Activated CD4-positive, alpha-beta memory T cell treated with anti-CD3 and anti-CD28 coated beads for 36 hours (primary cell): ENCODE results near the gene SCNN1B. TPM values are rescaled to one million over a fixed set of nuclear protein-coding genes. Genes with fewer than 3 reads are reported as not detected.
A peak's percentile ranks its signal among the peaks of the same experiment; 100 is the strongest.
"Not testable (repeated sequence)": the region's sequence is repeated elsewhere in the genome, so short reads cannot be mapped to it uniquely, and the experiment has no call there.

Source experiments
- CTCF ChIA-PET: fragments of 350-600 bp; sonication (Branson Sonifier 250); formaldehyde crosslinking; loops from one replicate; lab custom pipeline; 2021; ENCODE audit warnings: antibody characterized with exemption, inconsistent platforms; lab: Charles Lee
- POLR2A ChIA-PET: fragments of 350-600 bp; sonication (Branson Sonifier 250); formaldehyde crosslinking; loops from one replicate; lab custom pipeline; 2021; ENCODE audit warnings: antibody characterized with exemption; lab: Charles Lee
- DNase-seq: peaks from one replicate; pipeline ENCODE4 v3.0.0-alpha.2; 2020
- H3K27ac Mint-ChIP-seq: one replicate; pipeline ENCODE4 v1.8.0; 2021; ENCODE audit warnings: mixed read lengths
- H3K27me3 Mint-ChIP-seq: one replicate; pipeline ENCODE4 v1.8.0; 2021; ENCODE audit warnings: mixed read lengths
- H3K36me3 Mint-ChIP-seq: one replicate; pipeline ENCODE4 v1.8.0; 2021; ENCODE audit warnings: mixed read lengths
- H3K4me1 Mint-ChIP-seq: one replicate; pipeline ENCODE4 v1.8.0; 2021; ENCODE audit warnings: low read depth, mixed read lengths
- H3K4me3 Mint-ChIP-seq: one replicate; pipeline ENCODE4 v1.8.0; 2021; ENCODE audit warnings: mild to moderate bottlenecking, mixed read lengths
- H3K9me3 Mint-ChIP-seq: one replicate; pipeline ENCODE4 v1.8.0; 2021; ENCODE audit warnings: mixed read lengths
- intact Hi-C: fragments of 100-400 bp; cut with micrococcal nuclease; formaldehyde crosslinking; loops from one replicate; pipeline ENCODE4 v1.15.1; 2023
- total RNA-seq, 2 experiments: library from RNA; stranded (reverse); gene quantifications; one replicate each; pipeline ENCODE4 v1.2.3, GENCODE V29; 2021

SCNN1B gene
- total RNA-seq, 2 experiments from 2014 or later, result not detected

GRCh38 chr16:23353440-23353839 lies 51.3 kb downstream of the SCNN1B start:
- H3K36me3 Mint-ChIP-seq, result no peaks in the 10 kb centered on the region
- ChIA-PET POLR2A (interaction anchor here (0.6 kb wide), 1 partner anchor 181 kb away, joined by 3 read pairs; no protein-coding TSS in a partner anchor), CTCF (no interaction called here)
- intact Hi-C loops, result no loop called here
- H3K27me3 Mint-ChIP-seq, result peaks cover 4% of the 10 kb centered on the region
- no peak for DNase-seq
- H3K27ac Mint-ChIP-seq, result no peak overlapping the region
- peaks cover 3% of the 10 kb centered on the region for H3K9me3 Mint-ChIP-seq
- H3K4me3 Mint-ChIP-seq, result no peak overlapping the region
- H3K4me1 Mint-ChIP-seq, result no peaks in the 10 kb centered on the region

GRCh38 chr16:23354246-23354645 lies 52.1 kb downstream of the SCNN1B start:
- ChIA-PET POLR2A (no interaction called here), CTCF (no interaction called here)
- peaks cover 4% of the 10 kb centered on the region for H3K27me3 Mint-ChIP-seq
- DNase-seq, result no peak
- H3K9me3 Mint-ChIP-seq, result peaks cover 3% of the 10 kb centered on the region
- no peak overlapping the region for H3K27ac Mint-ChIP-seq
- no peak overlapping the region for H3K4me3 Mint-ChIP-seq
- intact Hi-C loops, result no loop called here
- no peaks in the 10 kb centered on the region for H3K4me1 Mint-ChIP-seq
- no peaks in the 10 kb centered on the region for H3K36me3 Mint-ChIP-seq

GRCh38 chr16:23355106-23355670 lies 53.1 kb downstream of the SCNN1B start:
- H3K27me3 Mint-ChIP-seq, result peaks cover 3% of the 10 kb centered on the region
- POLR2A ChIA-PET, result no interaction called here

GRCh38 chr16:23356941-23357340 lies 54.8 kb downstream of the SCNN1B start:
- Mint-ChIP-seq H3K9me3 (peaks cover 3% of the 10 kb centered on the region), H3K27ac (no peak overlapping the region), H3K4me1 (no peaks in the 10 kb centered on the region), H3K36me3 (no peaks in the 10 kb centered on the region), H3K27me3 (peaks cover 3% of the 10 kb centered on the region), H3K4me3 (no peak overlapping the region)
- CTCF ChIA-PET, result interaction anchor here (1.3 kb wide), 1 partner anchor 79 kb away, joined by 4 read pairs; no protein-coding TSS in a partner anchor
- POLR2A ChIA-PET, result no interaction called here
- intact Hi-C loops, result no loop called here
- DNase-seq, result no peak

More at GRCh38 chr16:23355106-23355670, 53.1 kb downstream of the SCNN1B start:
- H3K36me3 Mint-ChIP-seq, result no peaks in the 10 kb centered on the region
- H3K4me1 Mint-ChIP-seq, result no peaks in the 10 kb centered on the region
- CTCF ChIA-PET, result no interaction called here
- H3K27ac Mint-ChIP-seq, result no peak overlapping the region
- H3K9me3 Mint-ChIP-seq, result peaks cover 3% of the 10 kb centered on the region
- DNase-seq, result no peak
- H3K4me3 Mint-ChIP-seq, result no peak overlapping the region
- intact Hi-C loops, result no loop called here

- intact Hi-C loops, result no loop called here
- DNase-seq, result no peak
- Mint-ChIP-seq H3K36me3 (no peaks in the 10 kb centered on the region), H3K27ac (no peak overlapping the region), H3K27me3 (peaks cover 3% of the 10 kb centered on the region), H3K4me3 (no peak overlapping the region), H3K4me1 (no peaks in the 10 kb centered on the region), H3K9me3 (no peaks in the 10 kb centered on the region)
- CTCF ChIA-PET, result interaction anchor here (1.3 kb wide), 1 partner anchor 78 kb away, joined by 4 read pairs; no protein-coding TSS in a partner anchor
- POLR2A ChIA-PET, result no interaction called here
These were observed 55.7 kb downstream of the SCNN1B start for GRCh38 chr16:23357761-23358290.

- ChIA-PET POLR2A (no interaction called here), CTCF (interaction anchor here (0.6 kb wide), 1 partner anchor 1085 kb away, joined by 3 read pairs; no protein-coding TSS in a partner anchor)
- H3K36me3 Mint-ChIP-seq, result no peaks in the 10 kb centered on the region
- no peaks in the 10 kb centered on the region for H3K9me3 Mint-ChIP-seq
- intact Hi-C loops, result no loop called here
- H3K27me3 Mint-ChIP-seq, result peaks cover 3% of the 10 kb centered on the region
- no peak overlapping the region for H3K4me3 Mint-ChIP-seq
- H3K27ac Mint-ChIP-seq, result no peak overlapping the region
- no peak for DNase-seq
- H3K4me1 Mint-ChIP-seq, result peaks cover under 1% of the 10 kb centered on the region
These were observed 57.1 kb downstream of the SCNN1B start for GRCh38 chr16:23359092-23359760.

- Mint-ChIP-seq H3K4me3 (no peak overlapping the region), H3K27ac (no peak overlapping the region), H3K9me3 (no peaks in the 10 kb centered on the region), H3K27me3 (no peaks in the 10 kb centered on the region), H3K4me1 (peaks cover 10% of the 10 kb centered on the region), H3K36me3 (no peaks in the 10 kb centered on the region)
- POLR2A ChIA-PET, result no interaction called here
- DNase-seq, result no peak
- intact Hi-C loops, result no loop called here
- CTCF ChIA-PET, result interaction anchor here (0.8 to 1.6 kb wide), 2 partner anchors 73 to 180 kb away, joined by 4 read pairs; partner anchors contain the start of gene SCNN1G
These were observed 60.6 kb downstream of the SCNN1B start for GRCh38 chr16:23362460-23363317.

- CTCF ChIA-PET, result no interaction called here
- Mint-ChIP-seq H3K4me1 (peaks cover 10% of the 10 kb centered on the region), H3K4me3 (no peak overlapping the region), H3K27me3 (peaks cover 3% of the 10 kb centered on the region), H3K9me3 (no peaks in the 10 kb centered on the region), H3K36me3 (no peaks in the 10 kb centered on the region), H3K27ac (no peak overlapping the region)
- intact Hi-C loops, result no loop called here
- DNase-seq, result peak; percentile 33
- POLR2A ChIA-PET, result no interaction called here
These were observed 63.6 kb downstream of the SCNN1B start for GRCh38 chr16:23365602-23366240.

- H3K9me3 Mint-ChIP-seq, CTCF ChIA-PET, H3K27ac Mint-ChIP-seq: not testable (repeated sequence)
These were observed 64.2 kb downstream of the SCNN1B start for GRCh38 chr16:23366341-23366740.

GRCh38 chr16:23367564-23367963 lies 65.5 kb downstream of the SCNN1B start:
- intact Hi-C loops, result no loop called here
- no peak for DNase-seq
- POLR2A ChIA-PET, result no interaction called here
- Mint-ChIP-seq H3K36me3 (no peaks in the 10 kb centered on the region), H3K27me3 (peaks cover 3% of the 10 kb centered on the region), H3K9me3 (no peaks in the 10 kb centered on the region), H3K4me1 (peaks cover 10% of the 10 kb centered on the region), H3K27ac (no peak overlapping the region), H3K4me3 (no peak overlapping the region)
- CTCF ChIA-PET, result no interaction called here

More at GRCh38 chr16:23366341-23366740, 64.2 kb downstream of the SCNN1B start:
- peaks cover 10% of the 10 kb centered on the region for H3K4me1 Mint-ChIP-seq
- H3K27me3 Mint-ChIP-seq, H3K4me3 Mint-ChIP-seq, DNase-seq, POLR2A ChIA-PET, H3K36me3 Mint-ChIP-seq, intact Hi-C loops: not testable (repeated sequence)

- Mint-ChIP-seq H3K9me3 (no peaks in the 10 kb centered on the region), H3K4me1 (peaks cover 10% of the 10 kb centered on the region), H3K4me3 (no peak overlapping the region), H3K36me3 (no peaks in the 10 kb centered on the region), H3K27ac (no peak overlapping the region), H3K27me3 (peaks cover 3% of the 10 kb centered on the region)
- ChIA-PET CTCF (interaction anchor here (0.6 kb wide), 1 partner anchor 704 kb away, joined by 3 read pairs; no protein-coding TSS in a partner anchor), POLR2A (no interaction called here)
- intact Hi-C loops, result no loop called here
- DNase-seq, result no peak
These were observed 65.9 kb downstream of the SCNN1B start for GRCh38 chr16:23367988-23368387.
